ENCODE data around the gene MS4A4E.
A peak's percentile ranks its signal among the peaks of the same experiment; 100 is the strongest.
"Not testable (repeated sequence)": the region's sequence is repeated elsewhere in the genome, so short reads cannot be mapped to it uniquely, and the experiment has no call there.

Gene MS4A4E

DNA sequence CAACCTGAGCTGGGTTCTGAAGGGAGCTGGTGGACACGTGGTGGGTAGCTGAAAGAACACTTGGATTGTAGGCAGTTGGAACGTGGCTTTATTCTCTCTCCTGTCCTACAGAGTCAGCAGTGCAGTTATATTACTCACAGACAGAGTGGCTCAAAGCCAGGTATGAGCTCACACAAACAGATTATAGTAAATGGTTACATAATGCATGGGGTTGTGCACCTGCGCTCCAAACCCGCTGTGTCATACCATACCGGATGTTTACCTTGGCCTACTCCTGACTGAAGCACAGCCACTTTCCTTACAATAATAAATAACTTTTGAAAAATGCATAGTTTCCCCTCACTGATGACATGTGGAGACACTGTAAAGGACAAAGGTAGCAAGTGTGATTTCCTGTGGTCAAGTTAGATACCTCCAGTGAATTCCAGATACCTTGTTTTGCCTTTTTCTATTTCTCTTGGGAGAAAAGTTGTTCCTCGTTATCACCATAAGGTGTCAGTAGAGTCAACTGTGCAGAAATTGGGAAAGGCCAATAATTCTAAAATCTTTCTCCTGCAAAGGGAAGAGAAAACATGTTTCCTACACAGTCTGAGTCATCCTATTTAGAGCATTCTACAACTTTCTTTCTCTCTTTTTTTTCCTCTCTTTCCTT, 73.5 kb downstream of the MS4A4E start:
- DNase-seq: peak; percentile 58

DNA sequence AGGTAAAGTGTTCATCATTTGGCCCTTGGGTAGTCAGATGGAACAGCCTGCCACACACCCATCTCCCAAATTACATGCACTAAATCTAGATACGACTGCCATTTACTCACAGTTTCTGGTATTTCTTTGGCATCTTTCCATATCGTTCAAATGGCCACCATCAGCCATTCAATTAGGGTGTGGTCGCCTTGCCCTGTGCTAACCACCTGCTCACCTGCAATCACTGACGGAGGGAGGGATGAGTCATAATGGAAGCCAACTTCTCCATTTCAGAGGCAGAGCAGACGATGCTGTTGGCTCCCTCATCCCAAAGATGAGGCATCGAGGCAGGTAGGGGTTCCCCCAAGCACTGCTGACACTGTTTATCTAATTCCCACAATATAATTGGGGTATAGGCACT, 74.6 kb downstream of the MS4A4E start:
- no peak for DNase-seq

- no peak for DNase-seq
Measured at GRCh38 chr11:60165951-60166350, 77.0 kb downstream of the MS4A4E start.

DNA sequence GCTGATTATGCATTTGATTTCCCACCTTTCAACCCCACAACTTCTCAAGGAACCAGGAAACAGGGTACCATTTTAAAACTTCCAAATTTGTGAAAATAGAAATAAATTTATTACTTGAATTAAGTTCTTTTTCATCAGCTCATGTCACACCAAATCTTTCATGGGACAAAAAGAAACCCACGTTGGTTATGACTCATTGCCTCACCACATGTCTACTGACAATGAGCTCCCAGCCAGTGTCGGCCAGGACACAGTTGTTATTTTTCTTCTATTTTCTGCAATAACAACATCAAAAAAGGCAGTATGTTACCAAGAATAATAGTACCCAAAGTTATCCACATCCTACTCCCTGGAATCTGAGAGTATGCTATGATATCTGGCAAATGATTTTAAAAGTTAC, 77.4 kb downstream of the MS4A4E start:
- no peak for DNase-seq

GRCh38 chr11:60164550-60165075, 78.3 kb downstream of the MS4A4E start:
- no peak for DNase-seq

DNA sequence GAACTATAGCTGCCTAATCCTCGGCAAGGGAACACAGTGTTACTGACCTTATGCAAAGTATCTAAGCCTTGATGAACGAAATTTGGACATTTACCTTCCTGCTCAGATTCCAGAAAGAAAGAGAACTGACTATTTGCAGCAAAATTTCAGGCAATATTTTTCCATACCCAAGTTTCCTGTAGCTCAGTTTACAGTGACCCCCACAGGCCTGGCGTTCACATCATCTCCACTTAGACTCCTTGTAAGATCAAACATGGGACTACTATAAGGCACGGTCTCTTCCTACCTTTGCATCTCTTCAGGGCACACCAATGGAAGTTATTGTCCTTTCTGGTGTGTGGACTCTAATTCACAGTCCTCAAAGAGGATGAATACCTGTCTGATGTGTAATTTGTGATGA, 81.2 kb downstream of the MS4A4E start:
- no peak for DNase-seq

DNA sequence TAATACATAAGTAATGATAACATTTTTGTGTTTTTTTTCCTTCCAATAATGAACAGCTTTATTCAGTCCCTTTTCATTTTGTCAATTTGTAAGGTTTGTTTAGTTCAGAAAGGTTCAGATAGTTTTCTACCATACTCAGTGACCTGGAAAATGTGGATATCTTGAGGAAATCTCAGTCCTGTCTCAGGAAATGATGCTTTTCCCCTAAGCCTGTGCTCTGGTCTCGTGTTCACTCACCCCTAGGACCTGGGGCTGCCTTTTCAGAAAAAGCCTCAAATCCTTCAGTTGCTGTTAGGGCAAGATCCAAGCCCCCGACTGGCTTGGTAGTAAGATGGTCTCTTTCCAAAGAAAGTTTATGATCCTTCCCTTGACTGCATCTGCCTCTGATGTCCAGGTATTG, 81.8 kb downstream of the MS4A4E start:
- no peak for DNase-seq

- DNase-seq: no peak
Measured at GRCh38 chr11:60159868-60160267, 83.1 kb downstream of the MS4A4E start.

GRCh38 chr11:60159284-60159683, 83.7 kb downstream of the MS4A4E start:
- DNase-seq: no peak

GRCh38 chr11:60158636-60159035, 84.3 kb downstream of the MS4A4E start:
- peak; percentile 19 for DNase-seq

GRCh38 chr11:60155931-60156330, 87.0 kb downstream of the MS4A4E start:
- DNase-seq: peak; percentile 55

GRCh38 chr11:60152727-60153126, 90.2 kb downstream of the MS4A4E start:
- DNase-seq: not testable (repeated sequence)

DNA sequence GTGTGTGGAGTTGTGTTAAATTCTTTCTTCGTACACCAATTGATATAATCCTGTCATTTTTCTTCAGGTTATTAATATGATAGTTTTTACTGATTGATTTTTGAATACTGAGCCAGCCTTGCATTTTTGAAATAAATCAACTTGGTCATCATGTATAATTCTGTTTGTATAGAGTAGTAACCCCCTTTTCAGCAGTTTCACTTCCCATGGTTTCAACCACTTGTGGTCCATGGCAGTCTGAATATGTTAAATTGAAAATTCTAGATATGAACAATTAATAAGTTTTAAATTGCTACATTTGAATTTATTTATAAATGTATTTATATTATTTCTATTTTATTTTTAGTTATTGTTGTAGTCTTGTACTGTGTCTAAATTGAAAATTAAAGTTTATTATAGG, 92.7 kb downstream of the MS4A4E start:
- no peak for DNase-seq

Measured in hematopoietic multipotent progenitor cell treated with erythropoietin and hydrocortisone succinate and interleukin-3 and kit ligand, for 4 days (in vitro differentiated cells).